Lung (tissue), 12 donors: ENCODE data around the gene PHACTR3. TPM values are rescaled to one million over a fixed set of nuclear protein-coding genes. Genes with fewer than 3 reads are reported as not detected.

Source experiments
- ATAC-seq: fragments of 200-7000 bp; cut with Tn5 transposase; one replicate; pipeline ENCODE4 v1.9.1; 2020; ENCODE audit warnings: moderate number of reproducible peaks; ENCODE audit not compliant: insufficient read depth, low FRiP score
- DNase-seq, 3 donors: peaks; one replicate each; pipeline ENCODE4 v3.0.0-alpha.2; 2013 to 2017
- H3K27ac ChIP-seq, 2 donors: one replicate each; pipeline ENCODE4 v1.5.1; 2013; ENCODE audit warnings: mild to moderate bottlenecking in 2 of 2, moderate library complexity in 2 of 2, control low read depth in 1 of 2, inconsistent platforms in 1 of 2, low read depth in 1 of 2, low read length in 1 of 2
- H3K27me3 ChIP-seq, 3 donors: one replicate each; pipeline ENCODE4 v1.5.1; 2013; ENCODE audit warnings: low read length in 2 of 3; ENCODE audit not compliant: control insufficient read depth in 3 of 3, insufficient read depth in 3 of 3
- H3K36me3 ChIP-seq, 4 donors: one replicate each; pipeline ENCODE4 v1.5.1; 2013; ENCODE audit warnings: low read length in 4 of 4, mild to moderate bottlenecking in 1 of 4, moderate library complexity in 1 of 4; ENCODE audit not compliant: control insufficient read depth in 4 of 4, insufficient read depth in 4 of 4
- H3K4me1 ChIP-seq, 5 donors: one replicate each; pipeline ENCODE4 v1.5.1; 2013; ENCODE audit warnings: low read length in 5 of 5, mild to moderate bottlenecking in 2 of 5, moderate library complexity in 1 of 5; ENCODE audit not compliant: control insufficient read depth in 5 of 5, insufficient read depth in 5 of 5
- H3K4me3 ChIP-seq: one replicate; pipeline ENCODE4 v1.5.1; 2013; ENCODE audit warnings: mild to moderate bottlenecking, control low read depth, moderate library complexity
- H3K9ac ChIP-seq, 2 donors: one replicate each; pipeline ENCODE4 v1.5.1; 2013; ENCODE audit warnings: low read length in 2 of 2, control low read depth in 1 of 2; ENCODE audit not compliant: insufficient read depth in 1 of 2
- H3K9me3 ChIP-seq, 4 donors: one replicate each; pipeline ENCODE4 v1.5.1; 2013; ENCODE audit warnings: low read length in 3 of 4, mild to moderate bottlenecking in 1 of 4, moderate library complexity in 1 of 4; ENCODE audit not compliant: control insufficient read depth in 4 of 4, insufficient read depth in 3 of 4
- CTCF ChIP-seq: IDR thresholded peaks from 2 replicates; pipeline ENCODE4 v1.5.1; 2012; ENCODE audit warnings: mild to moderate bottlenecking; ENCODE audit errors: control extremely low read depth, extremely low read depth
- WGBS, 2 donors: extraction: QIAGEN DNeasy Blood & Tissue Kit; methylation state at CpG; one replicate each; pipeline ENCODE4 v1.1.7; 2013; 5-methylcytosine and 5-hydroxymethylcytosine counted together
- polyA plus RNA-seq, 2 donors: library from polyadenylated mRNA; stranded (reverse); fragments of 200-250 nt; gene quantifications; one replicate each; pipeline ENCODE4 v1.2.1, GENCODE V29; 2013
- total RNA-seq, 2 donors: library from RNA; depleted of rRNA in 1 of 2; stranded (reverse); fragments of >200 nt in 1 of 2; gene quantifications; one replicate each; pipeline ENCODE4 v1.2.1, GENCODE V29; 2014 to 2021
- donor health status: control.
- donor health status: control.
- donor health status: Bipolar disorder and iron deficiency.
- donor health status: healthy.
- donor health status: DM: yes; HTN: yes; CAD: no.

PHACTR3 gene
- total and polyA plus RNA-seq, 4 donors = 3.8 to 12.0 (median 5.9) TPM

GRCh38 chr20:59561614-59562277 lies 42.6 kb upstream of the PHACTR3 start:
- no peaks in the 10 kb centered on the region for H3K4me1 ChIP-seq
- no peaks in the 10 kb centered on the region for H3K36me3 ChIP-seq
- no peak for DNase-seq
- H3K9ac ChIP-seq = no peak overlapping the region
- H3K9me3 ChIP-seq = peaks cover 0 to 2% (median 0%) of the 10 kb centered on the region in 4 donors
- no peak for ATAC-seq
- TF ChIP-seq CTCF = no peak
- H3K27ac ChIP-seq = no peak overlapping the region
- H3K4me3 ChIP-seq = no peak overlapping the region
- 81% methylated on average over 5 of the region's 5 CpGs for WGBS, 2 donors
- peaks cover 0 to 12% (median 6%) of the 10 kb centered on the region in 3 donors for H3K27me3 ChIP-seq

- TF ChIP-seq CTCF = no peak
- DNase-seq (no peak), ATAC-seq (no peak)
- Histone ChIP-seq H3K27me3 (peaks cover 0 to 20% (median 14%) of the 10 kb centered on the region in 3 donors), H3K27ac (no peak overlapping the region), H3K9ac (no peak overlapping the region), H3K36me3 (no peaks in the 10 kb centered on the region), H3K4me3 (no peak overlapping the region), H3K9me3 (peaks cover 0 to 3% (median 0%) of the 10 kb centered on the region in 4 donors), H3K4me1 (no peaks in the 10 kb centered on the region)
- WGBS, 2 donors = 83 to 90% methylated on average over 12 of the region's 12 CpGs
These were observed 40.2 kb upstream of the PHACTR3 start for GRCh38 chr20:59564171-59564570.

- no peak overlapping the region for H3K9ac ChIP-seq
- H3K4me3 ChIP-seq = no peak overlapping the region
- WGBS, 2 donors = 73 to 75% methylated on average over 1 of the region's 1 CpG
- ATAC-seq = no peak
- TF ChIP-seq CTCF = no peak
- H3K9me3 ChIP-seq = peaks cover 0 to 3% (median 0%) of the 10 kb centered on the region in 4 donors
- no peak for DNase-seq
- H3K27ac ChIP-seq = no peak overlapping the region
- H3K36me3 ChIP-seq = no peaks in the 10 kb centered on the region
- peaks cover 0 to 23% (median 19%) of the 10 kb centered on the region in 3 donors for H3K27me3 ChIP-seq
- no peaks in the 10 kb centered on the region for H3K4me1 ChIP-seq
These were observed 39.4 kb upstream of the PHACTR3 start for GRCh38 chr20:59564943-59565342.
